CD4-positive, alpha-beta T cell (primary cell): ENCODE measurements around the gene ZWILCH. TPM values are rescaled to one million over a fixed set of nuclear protein-coding genes. Genes with fewer than 3 reads are reported as not detected.
A peak's percentile ranks its signal among the peaks of the same experiment; 100 is the strongest.

ENCODE experiments used
- ATAC-seq: fragments of 200-7000 bp; cut with Tn5 transposase; one replicate; pipeline ENCODE4 v1.10.0; 2022; ENCODE audit warnings: mild to moderate bottlenecking; ENCODE audit not compliant: poor library complexity
- CTCF ChIA-PET: fragments of 350-600 bp; sonication (Branson Sonifier 250); formaldehyde crosslinking; loops from one replicate; lab custom pipeline; 2021; ENCODE audit warnings: antibody characterized with exemption, inconsistent platforms; lab: Charles Lee
- POLR2A ChIA-PET: fragments of 350-600 bp; sonication (Branson Sonifier 250); formaldehyde crosslinking; loops from one replicate; lab custom pipeline; 2021; ENCODE audit warnings: antibody characterized with exemption, inconsistent platforms; lab: Charles Lee
- DNase-seq, 14 experiments: peaks; one replicate each; pipeline ENCODE4 v3.0.0-alpha.2; 2013 to 2020; ENCODE audit warnings: mixed read lengths in 2 of 14
- H3K27ac ChIP-seq, 2 donors: one replicate each; pipeline versions ENCODE4 v1.5.1 to v1.7.0; 2013; ENCODE audit warnings: low read length in 2 of 2, low read depth in 1 of 2, mild to moderate bottlenecking in 1 of 2
- H3K27me3 ChIP-seq, 2 experiments: 1 replicate in 1 of 2; 2 replicates in 1 of 2; pipeline versions ENCODE4 v1.6.1 to v1.7.0; 2013; ENCODE audit warnings: low read length in 2 of 2, control low read depth in 1 of 2, mild to moderate bottlenecking in 1 of 2, moderate library complexity in 1 of 2; ENCODE audit not compliant: insufficient read depth in 2 of 2, control insufficient read depth in 1 of 2
- H3K36me3 ChIP-seq: one replicate; pipeline ENCODE4 v1.6.1; 2013; ENCODE audit warnings: low read length, control low read depth; ENCODE audit not compliant: insufficient read depth
- H3K4me1 ChIP-seq: one replicate; pipeline ENCODE4 v1.6.1; 2013; ENCODE audit warnings: low read length, control low read depth; ENCODE audit not compliant: insufficient read depth
- H3K4me3 ChIP-seq: one replicate; pipeline ENCODE4 v1.5.1; 2013; ENCODE audit warnings: mild to moderate bottlenecking, low read length, moderate library complexity
- H3K9me3 ChIP-seq, 2 experiments: 1 replicate in 1 of 2; 2 replicates in 1 of 2; pipeline versions ENCODE4 v1.6.1 to v1.7.0; 2013; ENCODE audit warnings: low read length in 2 of 2, mild to moderate bottlenecking in 2 of 2, control low read depth in 1 of 2, moderate library complexity in 1 of 2; ENCODE audit not compliant: control insufficient read depth in 1 of 2, insufficient read depth in 1 of 2
- H3K27ac Mint-ChIP-seq: one replicate; pipeline ENCODE4 v1.8.0; 2020; ENCODE audit warnings: mixed read lengths
- H3K27me3 Mint-ChIP-seq: one replicate; pipeline ENCODE4 v1.8.0; 2021; ENCODE audit warnings: mixed read lengths
- H3K36me3 Mint-ChIP-seq: one replicate; pipeline ENCODE4 v1.8.0; 2021; ENCODE audit warnings: low read depth, mixed read lengths
- H3K4me1 Mint-ChIP-seq: one replicate; pipeline ENCODE4 v1.8.0; 2021; ENCODE audit warnings: low read depth, mixed read lengths
- H3K4me3 Mint-ChIP-seq: one replicate; pipeline ENCODE4 v1.8.0; 2020; ENCODE audit warnings: mild to moderate bottlenecking, mixed read lengths
- H3K9me3 Mint-ChIP-seq: one replicate; pipeline ENCODE4 v1.8.0; 2020; ENCODE audit warnings: mixed read lengths
- intact Hi-C, 2 experiments: fragments of 100-400 bp; cut with DNase I in 1 of 2; cut with micrococcal nuclease in 1 of 2; formaldehyde crosslinking; loops; one replicate each; pipeline versions ENCODE4 v1.15.1 to v1.9.0; 2023 to 2025; cut with DNase I, micrococcal nuclease
- total RNA-seq, 174 experiments: library from RNA in 2 of 174; stranded (reverse) in 2 of 174; gene quantifications; one replicate each; pipeline ENCODE4 v1.2.3 and lab custom pipeline; 2021 to 2026
- TF ChIP-seq, protein P1 (sequence below): fragments of 200-600 bp; IDR thresholded peaks from one replicate; pipeline ENCODE4 v1.8.0; 2022; ENCODE audit warnings: antibody characterized with exemption, mild to moderate bottlenecking

ZWILCH gene
- total RNA-seq, 2 experiments from 2014 or later = 6.8 to 7.2 TPM

DNA sequence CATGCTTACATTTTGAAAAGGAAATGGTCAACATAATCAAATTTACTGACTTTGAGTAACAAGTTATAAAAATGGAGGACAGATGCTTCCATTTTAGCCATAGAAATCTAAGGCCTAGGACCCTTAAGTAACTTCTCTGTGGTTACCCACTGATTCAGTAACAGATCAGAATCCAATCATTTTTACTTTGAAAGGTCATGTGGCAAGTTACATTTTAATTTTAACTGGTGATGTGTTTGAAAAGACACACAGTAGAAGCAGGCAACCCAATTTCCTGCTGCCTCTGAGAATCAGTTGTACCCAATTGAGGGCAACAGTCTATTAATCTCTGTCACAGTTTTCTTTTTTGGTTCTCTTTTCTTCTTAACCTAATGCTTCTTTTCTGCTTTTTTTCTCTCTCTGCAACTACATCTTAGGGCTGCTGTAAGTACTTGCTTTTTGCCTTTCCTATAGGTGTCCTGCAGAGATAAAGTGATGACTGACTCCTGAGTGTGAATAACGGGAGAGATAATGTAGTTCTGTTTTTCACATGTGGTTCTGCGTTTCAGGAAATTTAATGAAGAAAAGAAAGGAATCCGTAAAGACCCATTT lies 3.3 kb downstream of the ZWILCH start:
- no peaks in the 10 kb centered on the region for H3K27me3 Mint-ChIP-seq
- intact Hi-C loops = loop anchor here in 1 of 2 experiments (5.0 to 10.0 kb wide), 4 partner anchors 196 to 1769 kb away; partner anchors contain the start of genes FEM1B and SMAD6
- H3K4me3 ChIP-seq = no peak overlapping the region
- peaks cover 2% of the 10 kb centered on the region for H3K36me3 ChIP-seq
- ChIA-PET CTCF (interaction anchor here (1.0 kb wide), 1 partner anchor 9 kb away, joined by 3 read pairs; no protein-coding TSS in a partner anchor), POLR2A (no interaction called here)
- no peaks in the 10 kb centered on the region for H3K9me3 ChIP-seq
- TF ChIP-seq, protein P1, sequence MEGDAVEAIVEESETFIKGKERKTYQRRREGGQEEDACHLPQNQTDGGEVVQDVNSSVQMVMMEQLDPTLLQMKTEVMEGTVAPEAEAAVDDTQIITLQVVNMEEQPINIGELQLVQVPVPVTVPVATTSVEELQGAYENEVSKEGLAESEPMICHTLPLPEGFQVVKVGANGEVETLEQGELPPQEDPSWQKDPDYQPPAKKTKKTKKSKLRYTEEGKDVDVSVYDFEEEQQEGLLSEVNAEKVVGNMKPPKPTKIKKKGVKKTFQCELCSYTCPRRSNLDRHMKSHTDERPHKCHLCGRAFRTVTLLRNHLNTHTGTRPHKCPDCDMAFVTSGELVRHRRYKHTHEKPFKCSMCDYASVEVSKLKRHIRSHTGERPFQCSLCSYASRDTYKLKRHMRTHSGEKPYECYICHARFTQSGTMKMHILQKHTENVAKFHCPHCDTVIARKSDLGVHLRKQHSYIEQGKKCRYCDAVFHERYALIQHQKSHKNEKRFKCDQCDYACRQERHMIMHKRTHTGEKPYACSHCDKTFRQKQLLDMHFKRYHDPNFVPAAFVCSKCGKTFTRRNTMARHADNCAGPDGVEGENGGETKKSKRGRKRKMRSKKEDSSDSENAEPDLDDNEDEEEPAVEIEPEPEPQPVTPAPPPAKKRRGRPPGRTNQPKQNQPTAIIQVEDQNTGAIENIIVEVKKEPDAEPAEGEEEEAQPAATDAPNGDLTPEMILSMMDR = no peak
- peaks cover 26% of the 10 kb centered on the region for H3K36me3 Mint-ChIP-seq
- peak overlapping the region; percentile 31 for H3K4me3 Mint-ChIP-seq
- no peak overlapping the region for H3K27ac Mint-ChIP-seq
- ATAC-seq (no peak), DNase-seq (no peak)
- no peaks in the 10 kb centered on the region for H3K9me3 Mint-ChIP-seq
- no peak overlapping the region for H3K27ac ChIP-seq
- peaks cover 13% of the 10 kb centered on the region for H3K4me1 ChIP-seq
- H3K27me3 ChIP-seq = no peaks in the 10 kb centered on the region
- H3K4me1 Mint-ChIP-seq = peaks cover 26% of the 10 kb centered on the region

DNA sequence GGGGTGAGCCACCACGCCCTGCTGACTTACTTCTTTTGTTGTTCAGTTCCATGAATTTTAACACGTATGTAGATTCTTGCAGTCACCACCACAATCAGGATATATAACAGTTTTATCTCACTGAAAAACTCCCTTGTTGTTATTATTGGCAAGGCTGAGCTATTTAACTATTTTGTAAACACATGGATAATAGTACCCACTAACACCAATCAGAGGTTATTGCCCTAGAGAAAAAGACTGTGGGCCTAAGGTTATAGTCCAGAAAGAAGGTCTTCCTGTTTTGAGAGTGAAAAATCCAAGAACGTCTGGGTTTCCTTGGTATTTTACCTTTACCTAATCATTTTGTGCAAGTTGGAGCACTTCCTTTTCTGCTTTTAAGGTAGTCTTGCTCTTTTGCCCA lies 9.5 kb downstream of the ZWILCH start:
- intact Hi-C loops = no loop called here
- H3K9me3 Mint-ChIP-seq = no peaks in the 10 kb centered on the region
- no peaks in the 10 kb centered on the region for H3K4me1 Mint-ChIP-seq
- no peak overlapping the region for H3K4me3 Mint-ChIP-seq
- peaks cover 41% of the 10 kb centered on the region for H3K36me3 Mint-ChIP-seq
- DNase-seq (no peak), ATAC-seq (no peak)
- no peaks in the 10 kb centered on the region for H3K9me3 ChIP-seq
- no peak overlapping the region for H3K27ac Mint-ChIP-seq
- ChIA-PET CTCF (interaction anchor here (0.6 kb wide), 1 partner anchor 387 kb away, joined by 3 read pairs; no protein-coding TSS in a partner anchor), POLR2A (interaction anchor here (1.8 kb wide), 1 partner anchor 9 kb away, joined by 7 read pairs; the partner anchor contains the start of gene ZWILCH)
- no peaks in the 10 kb centered on the region for H3K4me1 ChIP-seq
- no peaks in the 10 kb centered on the region for H3K27me3 ChIP-seq
- no peak overlapping the region for H3K27ac ChIP-seq
- no peak overlapping the region for H3K4me3 ChIP-seq
- peaks cover 7% of the 10 kb centered on the region for H3K36me3 ChIP-seq
- no peaks in the 10 kb centered on the region for H3K27me3 Mint-ChIP-seq
- TF ChIP-seq, protein P1 = no peak

DNA sequence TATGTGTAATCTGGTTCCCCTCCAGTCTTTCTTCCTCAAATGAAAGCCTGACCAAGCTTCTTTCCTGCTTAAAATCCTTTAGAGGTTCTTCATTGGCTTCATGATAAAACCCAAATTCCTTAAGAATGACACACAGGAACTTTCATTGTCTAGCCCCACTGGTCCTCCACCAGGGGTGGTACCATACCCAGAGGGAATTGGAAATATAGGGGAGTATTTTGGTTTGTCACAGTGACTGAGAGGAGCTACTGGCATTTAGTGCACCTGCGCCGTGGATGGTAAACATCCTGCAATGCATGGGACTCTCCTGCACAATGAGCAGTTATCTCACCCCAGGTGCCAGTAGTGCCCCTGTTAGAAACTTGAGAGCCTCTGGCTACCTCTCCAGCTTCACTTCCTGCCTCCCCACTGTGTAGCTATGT lies 10.8 kb downstream of the ZWILCH start:
- Mint-ChIP-seq H3K36me3 (peaks cover 41% of the 10 kb centered on the region), H3K27me3 (no peaks in the 10 kb centered on the region), H3K4me1 (no peaks in the 10 kb centered on the region), H3K4me3 (no peak overlapping the region), H3K27ac (no peak overlapping the region), H3K9me3 (no peaks in the 10 kb centered on the region)
- H3K4me3 ChIP-seq = no peak overlapping the region
- TF ChIP-seq, protein P1 = no peak
- intact Hi-C loops = no loop called here
- peaks cover 10% of the 10 kb centered on the region for H3K36me3 ChIP-seq
- ChIA-PET CTCF (no interaction called here), POLR2A (interaction anchor here (1.8 kb wide), 1 partner anchor 11 kb away, joined by 7 read pairs; the partner anchor contains the start of gene ZWILCH)
- no peaks in the 10 kb centered on the region for H3K27me3 ChIP-seq
- no peak overlapping the region for H3K27ac ChIP-seq
- ATAC-seq (no peak), DNase-seq (no peak)
- H3K9me3 ChIP-seq = no peaks in the 10 kb centered on the region
- H3K4me1 ChIP-seq = no peaks in the 10 kb centered on the region
